Gastrocnemius medialis (tissue), 4 donors: ENCODE results near the gene RETREG3. TPM values are rescaled to one million over a fixed set of nuclear protein-coding genes. Genes with fewer than 3 reads are reported as not detected.
"Not testable (repeated sequence)": the region's sequence is repeated elsewhere in the genome, so short reads cannot be mapped to it uniquely, and the experiment has no call there.

ENCODE experiments used
- ATAC-seq, 2 donors: fragments of 150-250 bp; one replicate each; pipeline ENCODE4 v1.9.1; 2016
- DNase-seq, 2 donors: peaks; one replicate each; pipeline ENCODE4 v3.0.0-alpha.2; 2019
- H3K27ac ChIP-seq, 4 donors: fragments of 200-600 bp; sonication (generic); 1 replicate in 1 of 4; 2 replicates in 3 of 4; pipeline ENCODE4 v1.5.1; 2016 to 2018; ENCODE audit warnings: mild to moderate bottlenecking in 2 of 4, moderate library complexity in 1 of 4
- H3K27me3 ChIP-seq, 3 donors: fragments of 200-600 bp; sonication (generic) in 2 of 3; 1 replicate in 1 of 3; 2 replicates in 2 of 3; pipeline versions ENCODE4 v1.5.1 to v1.6.0; 2016 to 2019; ENCODE audit warnings: mild to moderate bottlenecking in 1 of 3, moderate library complexity in 1 of 3
- H3K36me3 ChIP-seq, 2 donors: fragments of 200-600 bp; sonication (generic) in 1 of 2; one replicate each; pipeline ENCODE4 v1.5.1; 2017 to 2018
- H3K4me1 ChIP-seq, 2 donors: fragments of 200-600 bp; sonication (generic) in 1 of 2; one replicate each; pipeline ENCODE4 v1.5.1; 2016 to 2017; ENCODE audit warnings: mild to moderate bottlenecking in 2 of 2
- H3K4me3 ChIP-seq, 4 donors: fragments of 200-600 bp; sonication (generic) in 3 of 4; 1 replicate in 1 of 4; 2 replicates in 3 of 4; pipeline ENCODE4 v1.5.1; 2016 to 2019; ENCODE audit warnings: mild to moderate bottlenecking in 2 of 4
- H3K9me3 ChIP-seq, 3 donors: fragments of 200-600 bp; sonication (generic) in 2 of 3; 1 replicate in 1 of 3; 2 replicates in 2 of 3; pipeline ENCODE4 v1.5.1; 2016 to 2019
- CTCF ChIP-seq, 5 experiments: fragments of 450-650 bp in 3 of 5; fragments of 200-600 bp in 2 of 5; sonication (generic) in 2 of 5; IDR thresholded peaks in 4 of 5; conservative IDR thresholded peaks in 1 of 5; 1 replicate in 4 of 5; 2 replicates in 1 of 5; pipeline ENCODE4 v1.5.1; 2016 to 2019; ENCODE audit warnings: antibody characterized with exemption in 5 of 5, mild to moderate bottlenecking in 3 of 5, moderate library complexity in 3 of 5
- POLR2A ChIP-seq, 2 donors: fragments of 450-650 bp; IDR thresholded peaks; one replicate each; pipeline ENCODE4 v1.6.1; 2017; ENCODE audit warnings: antibody characterized with exemption in 2 of 2, mild to moderate bottlenecking in 2 of 2, moderate library complexity in 2 of 2
- in situ Hi-C, 4 donors: fragments of 200-750 bp; cut with MboI; loops; one replicate each; pipeline versions ENCODE4 v1.15.0 to v1.8.0; 2017; ENCODE audit warnings: low sequenced_read_pairs in 4 of 4
- intact Hi-C: fragments of 100-400 bp; cut with DNase I; formaldehyde crosslinking; loops from one replicate; pipeline ENCODE4 v1.15.1; 2023; ENCODE audit warnings: low total_unique reads
- total RNA-seq, 4 donors: library from RNA; depleted of rRNA; stranded (reverse); fragments of >200 nt; gene quantifications; one replicate each; pipeline versions ENCODE4 v1.1.0 to v1.2.3, GENCODE V29; 2016

The RETREG3 gene
- total RNA-seq, 4 donors from 2014 or later: 50.7 to 65.5 (median 60.5) TPM

- no peaks in the 10 kb centered on the region for H3K36me3 ChIP-seq
- in situ Hi-C loops (no loop called here), intact Hi-C loops (no loop called here)
- no peaks in the 10 kb centered on the region for H3K4me1 ChIP-seq
- H3K4me3 ChIP-seq: no peak overlapping the region
- DNase-seq: no peak
- H3K27me3 ChIP-seq: no peaks in the 10 kb centered on the region
- H3K27ac ChIP-seq: no peak overlapping the region
- no peaks in the 10 kb centered on the region for H3K9me3 ChIP-seq
- TF ChIP-seq POLR2A (IDR thresholded peaks at IDR 0.05): no peak
- no peak for TF ChIP-seq CTCF (IDR thresholded peaks at IDR 0.05 in 4 of 5, conservative IDR thresholded peaks at IDR 0.05 in 1 of 5)
- ATAC-seq: no peak
Observed at GRCh38 chr17:42640121-42640520, 30.9 kb upstream of the RETREG3 start.

DNA sequence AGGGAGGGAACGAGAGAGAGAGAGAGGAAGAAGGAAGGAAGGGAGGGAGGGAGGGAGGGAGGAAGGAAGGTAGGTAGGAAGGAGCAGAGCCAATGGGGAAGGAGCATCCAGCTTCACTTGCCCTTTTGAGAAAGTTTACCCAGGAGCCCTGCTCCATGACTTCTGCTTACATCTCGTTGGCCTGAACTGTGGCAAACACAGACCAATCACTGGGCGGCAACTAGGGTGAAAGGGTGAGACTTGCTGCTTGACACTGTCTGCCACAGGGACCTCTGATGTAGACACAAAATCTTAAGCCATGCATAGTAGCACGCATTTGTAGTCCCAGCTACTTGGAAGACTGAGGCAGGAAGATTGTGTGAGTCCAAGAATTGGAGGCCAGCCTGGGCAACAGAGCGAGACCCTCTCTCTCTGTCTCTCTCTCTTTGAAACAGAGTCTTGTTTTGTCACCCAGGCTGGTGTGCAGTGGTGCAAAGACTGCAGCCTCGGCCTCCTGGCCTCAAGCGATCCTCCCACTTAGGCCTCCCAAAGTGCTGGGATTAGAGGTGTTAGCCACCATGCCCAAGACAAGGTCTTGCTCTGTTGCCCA lies 30.4 kb upstream of the RETREG3 start:
- Histone ChIP-seq H3K9me3 (no peaks in the 10 kb centered on the region), H3K27me3 (no peaks in the 10 kb centered on the region), H3K27ac (no peak overlapping the region), H3K36me3 (no peaks in the 10 kb centered on the region), H3K4me1 (no peaks in the 10 kb centered on the region), H3K4me3 (no peak overlapping the region)
- intact Hi-C loops: no loop called here
- in situ Hi-C loops: no loop called here
- DNase-seq (no peak), ATAC-seq (no peak)
- TF ChIP-seq POLR2A (IDR thresholded peaks at IDR 0.05) (no peak), CTCF (IDR thresholded peaks at IDR 0.05 in 4 of 5, conservative IDR thresholded peaks at IDR 0.05 in 1 of 5) (no peak)

- H3K27ac ChIP-seq: no peak overlapping the region
- TF ChIP-seq CTCF (IDR thresholded peaks at IDR 0.05 in 4 of 5, conservative IDR thresholded peaks at IDR 0.05 in 1 of 5) (no peak), POLR2A (IDR thresholded peaks at IDR 0.05) (no peak)
- no peaks in the 10 kb centered on the region for H3K27me3 ChIP-seq
- DNase-seq (no peak), ATAC-seq (no peak)
- H3K4me1 ChIP-seq: peaks cover 0 to 3% of the 10 kb centered on the region in 2 donors
- no peak overlapping the region for H3K4me3 ChIP-seq
- in situ Hi-C loops (no loop called here), intact Hi-C loops (no loop called here)
- no peaks in the 10 kb centered on the region for H3K36me3 ChIP-seq
- no peaks in the 10 kb centered on the region for H3K9me3 ChIP-seq
Observed at GRCh38 chr17:42632949-42633444, 23.8 kb upstream of the RETREG3 start.

- ATAC-seq (no peak), DNase-seq (no peak)
- peaks cover under 1 to 3% of the 10 kb centered on the region in 2 donors for H3K4me1 ChIP-seq
- intact Hi-C loops: no loop called here
- no peaks in the 10 kb centered on the region for H3K9me3 ChIP-seq
- H3K27ac ChIP-seq: no peak overlapping the region
- TF ChIP-seq POLR2A (IDR thresholded peaks at IDR 0.05) (no peak), CTCF (IDR thresholded peaks at IDR 0.05 in 4 of 5, conservative IDR thresholded peaks at IDR 0.05 in 1 of 5) (no peak)
- H3K4me3 ChIP-seq: no peak overlapping the region
- in situ Hi-C loops: no loop called here
- no peaks in the 10 kb centered on the region for H3K36me3 ChIP-seq
- H3K27me3 ChIP-seq: no peaks in the 10 kb centered on the region
Observed at GRCh38 chr17:42629411-42630009, 20.3 kb upstream of the RETREG3 start.

- H3K4me3 ChIP-seq, in situ Hi-C loops, H3K9me3 ChIP-seq, H3K36me3 ChIP-seq, H3K27me3 ChIP-seq, intact Hi-C loops, ATAC-seq, H3K4me1 ChIP-seq: not testable (repeated sequence)
- peak overlapping the region in 2 of 4 donors; percentile 37 to 54 for H3K27ac ChIP-seq
- DNase-seq: peak in 1 of 2 donors; percentile 32
Observed at GRCh38 chr17:42627032-42627764, 18.0 kb upstream of the RETREG3 start.
